ENCODE results near the gene UNC5C. TPM values are rescaled to one million over a fixed set of nuclear protein-coding genes. Genes with fewer than 3 reads are reported as not detected.

UNC5C gene
- total and polyA plus RNA-seq, 3 donors from 2014 or later = 6.8 to 22.8 (median 20.5) TPM

- Histone ChIP-seq H3K27me3 (no peaks in the 10 kb centered on the region), H3K4me1 (no peaks in the 10 kb centered on the region), H3K36me3 (ENCODE audit: low read depth, missing control alignments) (no peaks in the 10 kb centered on the region), H3K27ac (no peak overlapping the region), H3K9me3 (no peaks in the 10 kb centered on the region), H3K4me3 (no peak overlapping the region)
- 57 to 73% methylated on average over 4 of the region's 4 CpGs for WGBS, 2 donors
- intact Hi-C loops (cut with DNase I; ENCODE audit: low total_unique reads) = no loop called here
- TF ChIP-seq POLR2A (IDR thresholded peaks at IDR 0.05) (no peak), CTCF (IDR thresholded peaks at IDR 0.05) (no peak)
- DNase-seq = no peak
Observed at GRCh38 chr4:95439896-95440295, 108.9 kb downstream of the UNC5C start.

- intact Hi-C loops (cut with DNase I; ENCODE audit: low total_unique reads) = no loop called here
- 69 to 71% methylated on average over 2 of the region's 2 CpGs for WGBS, 2 donors
- no peak for TF ChIP-seq CTCF (IDR thresholded peaks at IDR 0.05)
- no peak for TF ChIP-seq POLR2A (IDR thresholded peaks at IDR 0.05)
- Histone ChIP-seq H3K36me3 (ENCODE audit: low read depth, missing control alignments) (no peaks in the 10 kb centered on the region), H3K27me3 (no peaks in the 10 kb centered on the region), H3K4me1 (no peaks in the 10 kb centered on the region), H3K4me3 (no peak overlapping the region), H3K27ac (no peak overlapping the region), H3K9me3 (no peaks in the 10 kb centered on the region)
- no peak for DNase-seq
Observed at GRCh38 chr4:95439071-95439470, 109.7 kb downstream of the UNC5C start.

GRCh38 chr4:95432466-95432865 is 116.3 kb downstream of the UNC5C start:
- intact Hi-C loops (cut with DNase I; ENCODE audit: low total_unique reads) = no loop called here
- Histone ChIP-seq H3K4me1 (no peaks in the 10 kb centered on the region), H3K27ac (no peak overlapping the region), H3K9me3 (no peaks in the 10 kb centered on the region), H3K4me3 (no peak overlapping the region), H3K36me3 (ENCODE audit: low read depth, missing control alignments) (no peaks in the 10 kb centered on the region), H3K27me3 (no peaks in the 10 kb centered on the region)
- DNase-seq = no peak
- 81 to 93% methylated on average over 1 of the region's 1 CpG for WGBS, 2 donors
- TF ChIP-seq CTCF (IDR thresholded peaks at IDR 0.05) (no peak), POLR2A (IDR thresholded peaks at IDR 0.05) (no peak)

GRCh38 chr4:95431678-95432077 is 117.1 kb downstream of the UNC5C start:
- Histone ChIP-seq H3K36me3 (ENCODE audit: low read depth, missing control alignments) (no peaks in the 10 kb centered on the region), H3K27ac (no peak overlapping the region), H3K4me3 (no peak overlapping the region), H3K27me3 (no peaks in the 10 kb centered on the region), H3K4me1 (no peaks in the 10 kb centered on the region), H3K9me3 (no peaks in the 10 kb centered on the region)
- 88 to 90% methylated on average over 2 of the region's 2 CpGs for WGBS, 2 donors
- no peak for TF ChIP-seq POLR2A (IDR thresholded peaks at IDR 0.05)
- TF ChIP-seq CTCF (IDR thresholded peaks at IDR 0.05) = no peak
- DNase-seq = no peak
- intact Hi-C loops (cut with DNase I; ENCODE audit: low total_unique reads) = no loop called here

- H3K4me1 ChIP-seq = no peaks in the 10 kb centered on the region
- no peaks in the 10 kb centered on the region for H3K36me3 ChIP-seq (ENCODE audit: low read depth, missing control alignments)
- no peak overlapping the region for H3K27ac ChIP-seq
- 85 to 87% methylated on average over 3 of the region's 3 CpGs for WGBS, 2 donors
- TF ChIP-seq POLR2A (IDR thresholded peaks at IDR 0.05) = no peak
- TF ChIP-seq CTCF (IDR thresholded peaks at IDR 0.05) = no peak
- no peak overlapping the region for H3K4me3 ChIP-seq
- intact Hi-C loops (cut with DNase I; ENCODE audit: low total_unique reads) = no loop called here
- no peaks in the 10 kb centered on the region for H3K27me3 ChIP-seq
- no peaks in the 10 kb centered on the region for H3K9me3 ChIP-seq
- DNase-seq = no peak
Observed at GRCh38 chr4:95429416-95429815, 119.4 kb downstream of the UNC5C start.
